Epithelial cell of prostate (primary cell): ENCODE measurements around the gene ANAPC15.

Experiments
- DNase-seq: peaks from one replicate; pipeline ENCODE4 v3.0.0-alpha.2; 2011; ENCODE audit warnings: low read depth, low spot score
- H3K27ac ChIP-seq: fragments of 450-650 bp; 2 replicates; pipeline ENCODE4 v1.5.1; 2017; ENCODE audit warnings: mild to moderate bottlenecking

ANAPC15 gene

GRCh38 chr11:72127923-72128322, 15.4 kb upstream of the ANAPC15 start:
- no peak for DNase-seq
- no peak overlapping the region for H3K27ac ChIP-seq

- no peak for DNase-seq
- no peak overlapping the region for H3K27ac ChIP-seq
Measured at GRCh38 chr11:72125956-72126355, 13.5 kb upstream of the ANAPC15 start.

- DNase-seq = no peak
- no peak overlapping the region for H3K27ac ChIP-seq
Measured at GRCh38 chr11:72124046-72124445, 11.6 kb upstream of the ANAPC15 start.

DNA sequence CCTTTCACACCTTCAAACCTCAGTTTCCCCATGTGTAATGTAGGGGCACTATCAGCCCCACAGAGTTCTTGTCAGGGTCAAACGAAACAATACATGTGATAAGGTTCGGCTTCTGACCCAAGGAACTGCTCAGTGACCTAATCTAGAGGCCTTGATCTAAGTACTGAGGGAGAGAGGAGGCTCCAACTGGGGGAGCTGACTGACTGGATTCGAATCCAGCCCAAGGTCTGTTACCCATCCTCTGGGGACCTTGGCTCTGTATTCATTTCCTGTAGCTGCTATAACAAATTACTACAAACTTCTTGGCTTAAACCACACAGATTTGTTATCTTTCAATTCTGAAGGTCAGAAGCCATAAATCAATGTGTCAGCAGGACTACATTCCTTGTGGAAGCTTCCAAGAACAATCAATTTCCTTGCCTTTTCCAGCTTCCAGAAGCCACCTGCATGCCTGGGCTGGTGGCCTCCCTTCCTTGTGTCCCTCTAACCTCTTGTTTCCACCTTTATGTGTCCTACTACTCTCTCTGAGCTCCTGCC, 10.7 kb upstream of the ANAPC15 start:
- no peak overlapping the region for H3K27ac ChIP-seq
- no peak for DNase-seq

GRCh38 chr11:72122607-72123006, 10.1 kb upstream of the ANAPC15 start:
- no peak for DNase-seq
- no peak overlapping the region for H3K27ac ChIP-seq

GRCh38 chr11:72120930-72121329, 8.4 kb upstream of the ANAPC15 start:
- no peak for DNase-seq

DNA sequence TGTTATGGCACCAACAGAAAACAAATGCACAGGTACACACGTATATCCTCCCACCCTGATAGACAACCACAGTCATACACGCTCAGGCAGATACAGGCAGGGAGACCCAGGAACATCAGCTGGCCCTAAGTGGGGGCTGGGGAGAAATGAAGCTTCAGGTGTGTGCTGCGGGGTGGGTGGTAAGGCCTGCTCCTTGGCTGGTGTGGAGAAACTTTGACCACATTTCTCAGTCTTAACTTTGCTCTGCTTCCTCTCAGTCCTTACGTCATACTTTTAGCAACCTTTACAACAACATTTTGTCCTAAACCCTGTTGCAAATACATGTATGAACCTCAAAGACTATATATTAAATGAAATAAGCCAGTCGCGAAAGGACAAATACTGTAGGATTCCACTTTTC, 6.7 kb upstream of the ANAPC15 start:
- H3K27ac ChIP-seq = no peak overlapping the region
- no peak for DNase-seq

More at GRCh38 chr11:72120930-72121329, 8.4 kb upstream of the ANAPC15 start:
- H3K27ac ChIP-seq = no peak overlapping the region

DNA sequence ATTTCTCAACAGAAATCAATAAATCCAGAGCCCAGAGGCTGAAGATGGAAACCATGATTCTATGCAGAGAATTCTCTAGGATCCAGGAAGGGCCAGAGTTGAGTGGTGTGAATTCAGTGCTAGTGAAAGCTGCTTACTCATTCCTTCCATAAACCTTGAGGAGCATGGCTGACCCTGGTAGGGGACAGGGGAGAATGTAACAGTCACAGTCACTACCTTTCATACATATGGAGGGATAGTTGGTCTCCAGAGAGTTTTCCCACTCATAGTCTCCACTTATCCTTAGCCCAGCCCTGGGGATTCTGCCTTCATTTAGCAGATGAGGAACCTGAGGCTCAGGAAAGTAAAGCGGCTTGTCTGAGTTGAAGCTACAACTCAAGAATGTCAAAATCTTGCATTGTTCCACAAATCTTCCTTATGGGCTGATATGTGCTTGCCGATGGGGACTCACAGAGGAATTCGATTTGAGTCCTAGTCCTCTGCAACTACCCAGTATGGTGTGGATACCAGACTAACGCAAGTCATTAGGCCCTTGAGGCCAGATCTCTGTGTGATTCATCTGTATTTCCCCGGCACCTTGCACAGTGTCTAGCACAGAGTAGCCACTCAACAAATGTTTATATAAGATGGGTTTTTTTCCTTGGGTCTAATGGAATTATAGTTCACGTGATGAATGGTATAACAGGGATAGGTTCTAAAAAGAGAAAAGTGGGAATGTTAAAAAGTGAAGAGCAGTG, 3.7 kb upstream of the ANAPC15 start:
- peak overlapping the region; percentile 99 for H3K27ac ChIP-seq

GRCh38 chr11:72114570-72114969, 2.1 kb upstream of the ANAPC15 start:
- H3K27ac ChIP-seq = peak overlapping the region; percentile 99
- peak; percentile 27 for DNase-seq

More for the DNA sequence above, 3.7 kb upstream of the ANAPC15 start:
- no peak for DNase-seq

DNA sequence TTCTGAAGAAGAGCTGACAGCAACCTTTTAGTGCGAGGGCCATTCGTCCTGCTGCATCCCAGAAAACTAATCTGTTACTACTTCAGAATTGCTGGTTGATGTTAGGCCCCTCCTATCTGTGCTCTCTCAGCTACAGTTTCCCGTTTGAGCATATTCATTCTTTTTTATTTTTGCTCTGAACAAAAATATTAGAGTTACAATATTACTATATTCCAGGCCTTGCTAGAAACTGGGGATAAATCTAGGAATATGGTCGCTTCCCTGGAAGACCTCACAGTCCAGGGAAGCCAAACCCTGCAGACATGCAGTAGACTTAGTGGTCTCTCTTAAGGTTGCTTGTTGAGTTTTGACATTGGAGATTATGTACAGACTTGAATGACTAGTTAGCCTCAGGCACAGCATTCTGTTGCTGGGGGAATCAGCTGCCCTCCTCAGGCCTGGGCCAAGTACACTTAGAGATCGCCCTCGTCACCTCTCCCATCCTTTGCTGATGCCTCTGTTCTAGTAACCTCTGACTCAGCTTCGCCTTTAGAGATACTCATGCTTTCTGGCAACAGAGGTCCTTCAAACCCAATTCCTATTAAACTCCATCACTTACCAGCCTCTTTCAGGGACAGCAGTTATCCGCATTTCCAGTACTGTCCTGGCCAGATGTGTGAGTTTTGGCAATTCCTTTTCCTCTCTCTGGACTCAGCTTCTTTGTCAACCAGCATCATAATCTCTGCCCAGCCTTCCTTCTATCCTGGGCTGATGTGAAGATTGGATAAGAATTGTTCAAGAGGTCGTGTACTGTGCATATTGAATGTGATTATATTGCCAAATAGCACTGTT, 698 bp upstream of the ANAPC15 start:
- peak; percentile 20 for DNase-seq
- H3K27ac ChIP-seq = peak overlapping the region; percentile 99

- peak overlapping the region; percentile 99 for H3K27ac ChIP-seq
- no peak for DNase-seq
Measured at GRCh38 chr11:72111300-72112142, 974 bp downstream of the ANAPC15 start.

- no peak for DNase-seq
- no peak within 1 kb of the TSS for H3K27ac ChIP-seq
Measured at GRCh38 chr11:72105888-72106287, 6.6 kb downstream of the ANAPC15 start, which contains the start of gene TOMT. TOMT (plus strand) TSS chr11:72105924; CDS start chr11:72105952, 28 bp downstream.

DNA sequence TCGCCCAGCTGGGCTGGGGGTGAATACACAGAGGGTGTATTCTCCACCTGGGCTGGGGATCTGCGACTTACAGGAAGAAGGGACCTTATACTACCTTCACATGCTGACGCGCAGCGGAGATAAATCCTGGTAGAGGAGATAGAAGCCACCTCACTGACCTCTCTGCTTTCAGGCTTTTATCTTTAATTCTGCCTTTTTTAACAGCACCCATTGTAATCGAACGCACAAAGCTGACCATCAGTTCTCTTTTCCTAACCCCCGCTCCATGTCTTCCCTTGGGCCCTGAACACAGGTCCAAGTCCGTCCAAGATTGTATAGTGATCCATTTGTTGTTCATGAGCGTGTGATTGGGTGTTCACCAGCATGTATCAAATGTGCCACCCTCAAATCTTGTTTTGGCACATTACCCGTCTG, 8.7 kb downstream of the ANAPC15 start:
- peak overlapping the region; percentile 94 for H3K27ac ChIP-seq
- DNase-seq = no peak

GRCh38 chr11:72102946-72103753, 9.3 kb downstream of the ANAPC15 start, which contains the start of gene LAMTOR1:
LAMTOR1 (minus strand) TSS chr11:72103297; CDS start chr11:72103224, 73 bp downstream.
- peak; percentile 89 for DNase-seq
- H3K27ac ChIP-seq = peak within 1 kb of the TSS; percentile 94

GRCh38 chr11:72102631-72102945, 9.9 kb downstream of the ANAPC15 start:
- no peak for DNase-seq
- peak overlapping the region; percentile 94 for H3K27ac ChIP-seq

DNA sequence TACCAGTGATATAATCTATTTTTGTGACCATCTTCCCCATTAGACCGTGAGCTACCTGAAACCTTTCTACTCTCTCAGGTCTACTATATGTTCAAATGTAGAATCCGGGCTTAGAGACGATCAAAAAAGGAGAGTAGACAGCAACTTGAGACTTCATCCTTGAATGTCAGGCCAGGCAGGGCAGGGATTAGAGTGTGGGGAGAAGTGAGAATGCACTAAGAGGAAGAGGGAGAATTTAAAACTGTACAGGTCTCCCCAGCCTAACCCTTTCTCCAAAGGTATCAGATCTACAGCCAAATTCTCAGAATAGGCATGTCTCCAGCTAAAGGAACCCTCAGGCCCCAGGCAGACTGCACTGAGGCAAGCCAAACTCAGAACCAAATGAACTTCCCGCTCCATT, 10.3 kb downstream of the ANAPC15 start:
- peak overlapping the region; percentile 94 for H3K27ac ChIP-seq
- no peak for DNase-seq

DNA sequence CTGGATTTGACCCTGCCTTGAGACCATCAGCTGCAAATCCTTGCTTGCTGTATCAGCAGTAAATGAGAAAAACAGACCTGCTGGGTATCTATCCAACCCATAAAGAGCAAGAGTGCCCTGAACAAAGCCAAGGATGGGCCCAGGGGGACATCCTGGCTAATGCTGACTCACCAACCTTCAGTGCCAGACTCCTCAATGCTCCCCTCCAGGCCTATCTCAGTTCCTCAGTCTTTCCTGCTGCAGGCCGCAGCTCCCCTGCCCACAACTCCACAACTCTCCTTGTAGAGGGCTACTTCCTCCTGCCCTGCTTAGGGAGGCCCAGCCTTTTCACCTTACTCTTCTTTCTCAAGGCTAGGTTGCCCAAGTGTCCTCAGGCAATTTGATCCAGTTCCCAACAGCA, 12.0 kb downstream of the ANAPC15 start:
- H3K27ac ChIP-seq = peak overlapping the region; percentile 94
- DNase-seq = no peak

DNA sequence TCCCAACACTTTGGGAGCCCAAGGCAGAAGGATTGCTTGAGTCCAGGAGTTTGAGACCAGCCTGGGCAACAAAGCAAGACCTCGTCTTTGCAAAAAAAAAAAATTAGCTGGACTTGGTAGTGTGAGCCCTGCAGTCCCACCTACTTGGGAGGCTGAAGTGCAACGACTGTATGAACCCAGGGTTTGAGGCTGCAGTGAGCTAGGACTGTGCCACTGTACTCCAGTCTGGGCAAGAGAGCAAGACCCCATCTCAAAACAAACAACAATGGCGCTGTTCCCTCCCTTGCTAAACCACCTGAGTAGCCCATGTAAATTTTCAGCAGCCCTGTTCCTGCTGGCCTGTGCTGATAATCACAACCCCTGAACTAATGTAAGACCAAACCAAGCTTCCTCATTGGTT, 12.5 kb downstream of the ANAPC15 start:
- H3K27ac ChIP-seq = peak overlapping the region; percentile 94
- no peak for DNase-seq

DNA sequence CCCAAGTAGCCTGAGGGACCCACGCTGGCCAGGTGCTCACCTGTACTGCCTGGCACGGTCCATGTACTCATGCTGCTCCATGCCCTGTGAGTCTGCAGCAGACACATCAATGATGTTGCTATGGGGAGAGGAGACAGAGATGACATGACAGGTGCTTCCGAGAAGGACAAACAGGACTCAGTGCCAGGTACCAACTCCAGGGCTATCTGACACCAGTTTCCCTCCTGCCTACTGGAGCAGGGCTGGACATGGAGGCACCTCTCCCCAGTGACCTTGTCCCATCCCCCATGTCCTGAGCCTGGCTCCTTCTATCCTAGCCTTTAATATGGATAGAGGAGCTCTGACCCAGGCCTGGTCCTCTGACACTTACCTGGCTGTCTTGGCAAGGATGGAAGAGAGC, 13.8 kb downstream of the ANAPC15 start:
- no peak overlapping the region for H3K27ac ChIP-seq
- no peak for DNase-seq
